Ishikawa (cell line): Measurements from ENCODE around the gene NCAPH2.

ENCODE experiments used
- CEBPB ChIP-seq: IDR thresholded peaks from 2 replicates; pipeline ENCODE4 v1.6.1; 2012
- CREB1 ChIP-seq: IDR thresholded peaks from 2 replicates; pipeline ENCODE4 v1.6.1; 2012; ENCODE audit warnings: low read depth
- EGR1 ChIP-seq: IDR thresholded peaks from 2 replicates; pipeline ENCODE4 v1.6.1; 2012
- EP300 ChIP-seq: IDR thresholded peaks from 2 replicates; pipeline ENCODE4 v1.6.1; 2012; ENCODE audit warnings: borderline replicate concordance
- FOXM1 ChIP-seq: IDR thresholded peaks from 2 replicates; pipeline ENCODE4 v1.6.1; 2012; ENCODE audit warnings: low read depth, borderline replicate concordance
- MAX ChIP-seq: IDR thresholded peaks from 2 replicates; pipeline ENCODE4 v1.6.1; 2012
- NFIC ChIP-seq: IDR thresholded peaks from 2 replicates; pipeline ENCODE4 v1.6.1; 2012
- RAD21 ChIP-seq: IDR thresholded peaks from 2 replicates; pipeline ENCODE4 v1.6.1; 2012; ENCODE audit warnings: low read depth
- REST ChIP-seq: IDR thresholded peaks from 2 replicates; pipeline ENCODE4 v1.6.1; 2012; ENCODE audit warnings: low read depth, mild to moderate bottlenecking
- TAF1 ChIP-seq: IDR thresholded peaks from 2 replicates; pipeline ENCODE4 v1.6.1; 2012; ENCODE audit warnings: low read depth, mild to moderate bottlenecking
- TCF12 ChIP-seq: IDR thresholded peaks from 2 replicates; pipeline ENCODE4 v1.6.1; 2012; ENCODE audit warnings: low read depth
- TEAD4 ChIP-seq: IDR thresholded peaks from 2 replicates; pipeline ENCODE4 v1.6.1; 2012
- YY1 ChIP-seq: IDR thresholded peaks from 2 replicates; pipeline ENCODE4 v1.6.1; 2012; ENCODE audit warnings: low read depth
- ZBTB7A ChIP-seq: IDR thresholded peaks from 2 replicates; pipeline ENCODE4 v1.6.1; 2012; ENCODE audit warnings: low read depth
- TF ChIP-seq, protein P1 (sequence below): IDR thresholded peaks from 2 replicates; pipeline ENCODE4 v1.6.1; 2012

NCAPH2 gene

DNA sequence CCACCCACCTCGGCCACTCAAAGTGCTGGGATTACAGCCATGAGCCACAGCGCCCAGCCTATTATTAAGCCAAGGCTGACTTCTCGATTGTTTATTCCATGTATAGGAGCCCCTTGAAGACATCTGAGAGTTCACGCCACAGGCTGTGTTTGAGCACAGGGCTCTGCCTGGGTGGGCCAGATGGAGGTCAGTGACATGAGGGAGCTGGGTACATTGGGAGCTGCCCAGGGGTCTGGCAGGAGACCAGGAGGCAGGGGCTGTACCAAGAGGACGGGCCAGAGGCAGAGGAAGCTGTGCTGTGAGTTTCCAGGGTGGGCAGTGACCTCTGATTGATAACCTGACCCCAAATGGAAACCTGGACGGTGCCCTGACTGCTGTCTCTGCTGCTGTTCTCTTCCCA lies 5.9 kb upstream of the NCAPH2 start:
- TF ChIP-seq EP300 (no peak), TCF12 (no peak), RAD21 (no peak), MAX (no peak), CREB1 (no peak), CEBPB (no peak), YY1 (no peak), FOXM1 (no peak), ZBTB7A (no peak), TAF1 (no peak), REST (no peak), TEAD4 (no peak), EGR1 (no peak), NFIC (no peak)
- TF ChIP-seq, protein P1, sequence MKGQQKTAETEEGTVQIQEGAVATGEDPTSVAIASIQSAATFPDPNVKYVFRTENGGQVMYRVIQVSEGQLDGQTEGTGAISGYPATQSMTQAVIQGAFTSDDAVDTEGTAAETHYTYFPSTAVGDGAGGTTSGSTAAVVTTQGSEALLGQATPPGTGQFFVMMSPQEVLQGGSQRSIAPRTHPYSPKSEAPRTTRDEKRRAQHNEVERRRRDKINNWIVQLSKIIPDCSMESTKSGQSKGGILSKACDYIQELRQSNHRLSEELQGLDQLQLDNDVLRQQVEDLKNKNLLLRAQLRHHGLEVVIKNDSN: no peak

GRCh38 chr22:50502628-50503474 lies 5.2 kb upstream of the NCAPH2 start:
- no peak for TF ChIP-seq RAD21
- no peak for TF ChIP-seq FOXM1
- TF ChIP-seq CREB1: no peak
- no peak for TF ChIP-seq YY1
- TF ChIP-seq MAX: no peak

DNA sequence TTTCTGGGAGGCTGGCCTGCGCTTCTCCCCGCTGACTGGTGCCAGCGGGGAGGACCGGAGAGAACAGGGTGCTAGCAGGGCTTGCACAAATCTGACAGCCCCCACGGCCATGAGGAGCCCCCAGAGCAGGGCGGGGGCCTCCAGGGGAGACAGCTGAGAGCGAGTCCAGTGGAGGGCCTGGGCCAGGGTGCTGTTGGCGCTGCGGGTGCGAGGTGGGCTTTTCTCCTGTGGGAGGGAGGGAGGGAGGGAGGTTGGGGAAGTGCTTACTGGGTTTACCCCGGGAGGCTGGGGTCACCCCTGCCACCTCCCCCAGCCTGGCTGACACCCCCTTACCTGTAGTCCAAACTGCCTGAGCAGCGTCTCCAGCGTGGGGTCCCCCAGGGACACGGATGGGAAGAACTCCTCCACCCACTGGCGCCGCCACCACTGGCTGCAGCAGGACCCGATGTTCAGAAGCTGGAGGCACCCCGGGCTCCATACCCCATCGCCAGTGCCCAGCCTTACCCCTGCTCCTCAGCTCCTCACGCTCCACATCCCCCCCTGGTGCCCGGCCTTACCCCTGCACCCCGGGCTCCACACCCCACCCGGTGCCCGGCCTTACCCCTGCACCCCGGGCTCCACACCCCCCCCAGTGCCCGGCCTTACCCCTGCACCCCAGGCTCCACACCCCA lies 4.4 kb upstream of the NCAPH2 start:
- TF ChIP-seq, protein P1: no peak
- TF ChIP-seq MAX (no peak), REST (no peak), TEAD4 (no peak), CEBPB (no peak), CREB1 (no peak), ZBTB7A (no peak), RAD21 (no peak), EGR1 (no peak), TAF1 (no peak), EP300 (no peak), TCF12 (no peak), YY1 (no peak), FOXM1 (no peak), NFIC (no peak)

DNA sequence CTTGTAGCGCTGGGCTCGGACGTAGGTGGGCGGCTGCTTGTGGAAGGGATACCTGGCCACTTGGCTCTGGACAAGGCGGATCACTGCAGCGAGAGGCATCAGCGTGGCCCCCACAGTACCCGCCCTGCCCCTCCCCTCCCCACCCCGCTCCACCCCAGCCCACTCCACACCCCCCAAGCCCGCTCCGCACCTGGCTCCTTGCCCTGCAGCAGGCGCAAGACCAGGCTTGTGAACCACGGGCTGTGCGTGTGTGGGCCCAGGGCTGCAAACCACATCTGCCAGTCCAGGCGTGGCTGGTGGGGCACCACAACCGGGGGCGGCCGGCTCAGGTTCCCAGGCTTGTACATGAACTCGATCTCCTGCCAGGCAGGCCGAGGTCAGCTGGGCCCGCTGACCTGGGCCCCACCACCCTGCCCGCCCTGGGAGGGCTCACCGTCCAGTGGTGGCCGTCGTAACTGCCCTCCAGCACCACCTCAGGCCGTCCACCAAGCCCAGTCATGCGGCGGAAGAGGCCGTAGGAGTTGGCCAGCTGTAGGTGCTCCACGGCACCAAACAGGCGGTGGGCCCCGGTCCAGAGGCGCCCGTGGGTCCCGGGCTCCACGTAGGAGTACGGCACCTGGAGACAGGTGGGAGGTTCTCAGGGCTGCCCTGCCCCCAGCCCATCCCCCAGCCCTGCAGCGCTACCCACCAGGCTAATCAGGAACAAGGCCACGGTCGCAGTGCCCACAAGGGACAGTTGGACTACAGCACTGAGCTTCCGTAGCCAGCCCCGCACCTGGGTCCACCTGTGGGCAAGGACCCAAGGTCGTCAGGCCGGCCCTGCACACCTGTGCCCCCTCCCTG lies 3.4 kb upstream of the NCAPH2 start:
- no peak for TF ChIP-seq NFIC

- TF ChIP-seq NFIC (no peak), EGR1 (no peak), EP300 (no peak), FOXM1 (no peak), CREB1 (no peak), YY1 (no peak), REST (no peak), TEAD4 (no peak), MAX (no peak), ZBTB7A (no peak), CEBPB (no peak), RAD21 (no peak), TAF1 (no peak), TCF12 (no peak)
- TF ChIP-seq, protein P1: no peak
Observed at GRCh38 chr22:50505276-50505775, 2.7 kb upstream of the NCAPH2 start.
